Subcutaneous abdominal adipose tissue (tissue), 5 donors: Measurements from ENCODE around the gene PXT1.
"Not testable (repeated sequence)": the region's sequence is repeated elsewhere in the genome, so short reads cannot be mapped to it uniquely, and the experiment has no call there.

ENCODE experiments used
- H3K27ac ChIP-seq: one replicate; pipeline ENCODE4 v1.7.0; 2013; ENCODE audit warnings: low read depth, mild to moderate bottlenecking, inconsistent platforms, low read length, moderate library complexity
- H3K27me3 ChIP-seq, 5 donors: one replicate each; pipeline ENCODE4 v1.7.0; 2013; ENCODE audit warnings: low read length in 5 of 5, inconsistent platforms in 1 of 5; ENCODE audit not compliant: control insufficient read depth in 5 of 5, insufficient read depth in 4 of 5
- H3K36me3 ChIP-seq, 5 donors: one replicate each; pipeline ENCODE4 v1.7.0; 2013; ENCODE audit warnings: low read length in 5 of 5; ENCODE audit not compliant: control insufficient read depth in 5 of 5, insufficient read depth in 5 of 5
- H3K4me1 ChIP-seq, 5 donors: one replicate each; pipeline ENCODE4 v1.7.0; 2013; ENCODE audit warnings: low read length in 5 of 5, mild to moderate bottlenecking in 3 of 5, moderate library complexity in 1 of 5; ENCODE audit not compliant: control insufficient read depth in 5 of 5, insufficient read depth in 5 of 5
- H3K4me3 ChIP-seq, 5 donors: one replicate each; pipeline ENCODE4 v1.7.0; 2013; ENCODE audit warnings: low read length in 5 of 5, low read depth in 1 of 5
- H3K9ac ChIP-seq, 5 donors: one replicate each; pipeline ENCODE4 v1.7.0; 2013; ENCODE audit warnings: low read length in 5 of 5, mild to moderate bottlenecking in 4 of 5, moderate library complexity in 3 of 5
- H3K9me3 ChIP-seq, 5 donors: one replicate each; pipeline ENCODE4 v1.7.0; 2013; ENCODE audit warnings: low read length in 5 of 5; ENCODE audit not compliant: control insufficient read depth in 5 of 5
- donor health status: healthy.
- donor health status: healthy.
- donor health status: healthy.
- donor health status: healthy.
- donor health status: healthy.

The PXT1 gene

DNA sequence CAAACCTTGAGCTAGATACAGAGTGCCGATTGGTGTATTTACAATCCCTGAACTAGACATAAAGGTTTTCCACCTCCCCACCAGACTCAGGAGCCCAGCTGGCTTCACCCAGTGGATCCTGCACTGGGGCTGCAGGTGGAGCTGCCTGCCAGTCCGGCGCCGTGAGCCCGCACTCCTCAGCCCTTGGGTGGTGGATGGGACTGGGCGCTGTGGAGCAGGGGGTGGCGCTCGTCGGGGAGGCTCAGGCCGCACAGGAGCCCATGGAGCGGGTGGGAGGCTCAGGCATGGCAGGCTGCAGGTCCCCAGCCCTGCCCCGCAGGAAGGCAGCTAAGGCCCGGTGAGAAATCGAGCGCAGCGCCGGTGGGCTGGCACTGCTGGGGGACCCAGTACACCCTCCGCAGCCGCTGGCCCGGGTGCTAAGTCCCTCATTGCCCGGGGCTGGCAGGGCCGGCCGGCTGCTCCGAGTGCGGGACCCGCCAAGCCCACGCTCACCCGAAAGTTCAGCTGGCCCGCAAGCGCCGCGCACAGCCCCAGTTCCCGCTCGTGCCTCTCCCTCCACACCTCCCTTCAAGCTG lies 78.5 kb downstream of the PXT1 start:
- H3K4me3 ChIP-seq, H3K27ac ChIP-seq, H3K9me3 ChIP-seq, H3K9ac ChIP-seq, H3K27me3 ChIP-seq, H3K36me3 ChIP-seq, H3K4me1 ChIP-seq: not testable (repeated sequence)

DNA sequence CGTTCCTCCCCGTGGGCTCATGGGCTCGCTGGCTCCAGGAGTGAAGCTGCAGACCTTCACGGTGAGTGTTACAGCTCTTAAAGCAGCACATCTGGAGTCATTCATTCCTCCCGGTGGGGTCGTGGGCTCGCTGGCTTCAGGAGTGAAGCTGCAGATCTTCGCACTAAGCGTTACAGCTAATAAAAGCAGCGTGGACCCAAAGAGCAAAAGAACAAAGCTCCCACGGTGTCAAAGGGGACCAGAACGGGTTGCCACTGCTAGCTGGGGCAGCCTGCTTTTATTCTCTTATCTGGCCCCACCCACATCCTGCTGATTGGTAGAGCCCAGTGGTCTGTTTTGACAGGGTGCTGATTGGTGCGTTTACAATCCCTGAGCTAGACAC lies 79.3 kb downstream of the PXT1 start:
- H3K4me3 ChIP-seq, H3K27ac ChIP-seq, H3K36me3 ChIP-seq, H3K9me3 ChIP-seq, H3K9ac ChIP-seq: not testable (repeated sequence)
- peaks cover 0 to 16% (median 7%) of the 10 kb centered on the region in 5 donors for H3K4me1 ChIP-seq
- peaks cover 0 to 12% (median 0%) of the 10 kb centered on the region in 5 donors for H3K27me3 ChIP-seq

GRCh38 chr6:36362551-36363370 lies 79.9 kb downstream of the PXT1 start:
- no peak overlapping the region for H3K4me3 ChIP-seq
- H3K27ac ChIP-seq: no peak overlapping the region
- no peaks in the 10 kb centered on the region for H3K36me3 ChIP-seq
- no peaks in the 10 kb centered on the region for H3K9me3 ChIP-seq
- H3K9ac ChIP-seq: no peak overlapping the region
- peaks cover 0 to 12% (median 0%) of the 10 kb centered on the region in 5 donors for H3K27me3 ChIP-seq
- peaks cover 0 to 21% (median 7%) of the 10 kb centered on the region in 5 donors for H3K4me1 ChIP-seq

DNA sequence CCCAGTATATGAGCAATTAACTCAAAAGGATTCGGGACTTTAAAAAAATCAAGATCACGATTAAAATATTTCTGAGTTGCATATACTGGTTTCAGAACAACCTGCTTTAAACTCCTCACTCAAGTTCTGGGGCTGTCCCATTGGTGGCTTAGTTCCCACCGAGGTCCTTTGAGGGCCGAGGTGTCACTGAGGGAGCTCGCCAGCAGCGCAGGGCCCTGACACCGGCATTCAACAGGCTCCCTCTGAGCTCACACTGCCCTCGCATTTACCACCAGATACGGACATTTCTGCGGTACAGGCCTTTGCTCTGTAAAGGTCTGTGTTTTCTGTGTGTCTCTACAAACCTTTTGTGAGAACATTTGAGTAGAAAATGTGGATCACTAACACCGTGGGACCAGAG lies 81.6 kb downstream of the PXT1 start:
- H3K4me3 ChIP-seq: no peak overlapping the region
- no peaks in the 10 kb centered on the region for H3K9me3 ChIP-seq
- no peaks in the 10 kb centered on the region for H3K36me3 ChIP-seq
- H3K9ac ChIP-seq: no peak overlapping the region
- peaks cover 0 to 16% (median 7%) of the 10 kb centered on the region in 5 donors for H3K4me1 ChIP-seq
- H3K27me3 ChIP-seq: peaks cover 0 to 16% (median 4%) of the 10 kb centered on the region in 5 donors
- H3K27ac ChIP-seq: no peak overlapping the region

- Histone ChIP-seq H3K9me3 (no peaks in the 10 kb centered on the region), H3K9ac (no peak overlapping the region), H3K27me3 (peaks cover 0 to 22% (median 4%) of the 10 kb centered on the region in 5 donors), H3K4me3 (no peak overlapping the region), H3K36me3 (no peaks in the 10 kb centered on the region), H3K4me1 (peaks cover 0 to 16% (median 7%) of the 10 kb centered on the region in 5 donors), H3K27ac (no peak overlapping the region)
Observed at GRCh38 chr6:36360241-36361054, 82.2 kb downstream of the PXT1 start.

GRCh38 chr6:36358226-36358915 lies 84.3 kb downstream of the PXT1 start:
- Histone ChIP-seq H3K27ac (no peak overlapping the region), H3K9ac (no peak overlapping the region), H3K27me3 (peaks cover 0 to 27% (median 6%) of the 10 kb centered on the region in 5 donors), H3K4me1 (peaks cover 0 to 16% (median 7%) of the 10 kb centered on the region in 5 donors), H3K4me3 (no peak overlapping the region), H3K9me3 (no peaks in the 10 kb centered on the region), H3K36me3 (no peaks in the 10 kb centered on the region)

- no peak overlapping the region for H3K4me3 ChIP-seq
- H3K27me3 ChIP-seq: peaks cover 0 to 25% (median 6%) of the 10 kb centered on the region in 5 donors
- H3K36me3 ChIP-seq: no peaks in the 10 kb centered on the region
- peaks cover 0 to under 1% (median 0%) of the 10 kb centered on the region in 5 donors for H3K9me3 ChIP-seq
- no peak overlapping the region for H3K27ac ChIP-seq
- no peak overlapping the region for H3K9ac ChIP-seq
- peaks cover 0 to 16% (median 7%) of the 10 kb centered on the region in 5 donors for H3K4me1 ChIP-seq
Observed at GRCh38 chr6:36357872-36358225, 84.8 kb downstream of the PXT1 start.

DNA sequence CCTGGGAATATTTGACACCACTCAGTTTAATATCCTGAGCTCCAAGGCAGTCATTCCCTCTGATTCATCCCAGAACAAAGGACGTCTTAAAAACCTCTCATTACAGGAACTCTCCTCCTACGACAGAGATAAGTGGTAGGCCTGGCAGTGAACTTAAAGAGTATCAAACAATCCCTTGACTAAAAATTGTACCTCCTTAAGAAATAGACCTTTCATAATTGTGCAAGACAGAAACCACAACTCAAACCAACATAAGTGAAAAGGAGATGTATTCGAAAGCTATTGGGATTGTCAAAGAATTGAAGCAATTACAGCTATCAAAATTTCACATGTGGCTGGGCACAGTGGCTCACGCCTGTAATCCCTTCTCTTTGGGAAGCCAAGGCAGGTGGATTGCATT lies 86.8 kb downstream of the PXT1 start:
- H3K9ac ChIP-seq: no peak overlapping the region
- H3K36me3 ChIP-seq: no peaks in the 10 kb centered on the region
- H3K27me3 ChIP-seq: peaks cover 0 to 21% (median 6%) of the 10 kb centered on the region in 5 donors
- H3K4me1 ChIP-seq: peaks cover 0 to 23% (median 8%) of the 10 kb centered on the region in 5 donors
- H3K27ac ChIP-seq: no peak overlapping the region
- H3K9me3 ChIP-seq: peaks cover 0 to 6% (median 3%) of the 10 kb centered on the region in 5 donors
- H3K4me3 ChIP-seq: no peak overlapping the region

- Histone ChIP-seq H3K9me3 (peaks cover 0 to 6% (median 3%) of the 10 kb centered on the region in 5 donors), H3K4me3 (no peak overlapping the region), H3K36me3 (no peaks in the 10 kb centered on the region), H3K27me3 (peaks cover 0 to 18% (median 6%) of the 10 kb centered on the region in 5 donors), H3K9ac (no peak overlapping the region), H3K4me1 (peaks cover 0 to 27% (median 6%) of the 10 kb centered on the region in 5 donors), H3K27ac (no peak overlapping the region)
Observed at GRCh38 chr6:36353411-36353915, 89.2 kb downstream of the PXT1 start.
